GM12878 (cell line): ENCODE data around the gene CD180. TPM values are rescaled to one million over a fixed set of nuclear protein-coding genes. Genes with fewer than 3 reads are reported as not detected.

Source experiments
- ATAC-seq: fragments of 200-7000 bp; cut with Tn5 transposase; 3 replicates; pipeline ENCODE4 v1.9.1; 2020; ENCODE audit warnings: mild to moderate bottlenecking, moderate library complexity
- BruUV-seq: library from RNA; stranded (reverse); fragments of 400-500 nt; replicated peaks from 2 replicates; lab custom pipeline; 2021; lab: Mats Ljungman, UMichigan
- CTCF ChIA-PET: fragments of 300-600 bp; sonication (Branson Sonifier 250); formaldehyde crosslinking; extraction: SDS; loops from one replicate; lab custom pipeline; 2021; ENCODE audit warnings: inconsistent platforms; lab: Yijun Ruan, JAX
- POLR2A ChIA-PET: fragments of 350-600 bp; formaldehyde crosslinking; extraction: SDS; loops from one replicate; lab custom pipeline; 2021; ENCODE audit warnings: inconsistent platforms; lab: Charles Lee
- RAD21 ChIA-PET: fragments of 300-600 bp; sonication (Branson Sonifier 250); formaldehyde crosslinking; loops from one replicate; lab custom pipeline; 2023; ENCODE audit warnings: antibody characterized with exemption; ENCODE audit not compliant: unreplicated experiment; lab: Charles Lee
- SMC1A ChIA-PET: fragments of 300-600 bp; sonication (Branson Sonifier 250); formaldehyde crosslinking; loops from one replicate; lab custom pipeline; 2023; ENCODE audit not compliant: unreplicated experiment, uncharacterized antibody; lab: Charles Lee
- DNase-seq: peaks from one replicate; pipeline ENCODE4 v3.0.0-alpha.2; 2011; ENCODE audit warnings: low read depth, low spot score
- FAIRE-seq: peaks from 3 replicates; lab custom pipeline; 2011; peaks lifted over from hg19 to GRCh38; lab: Jason Lieb, UNC
- H2AFZ ChIP-seq: 2 replicates; pipeline ENCODE4 v1.6.0; 2011; ENCODE audit warnings: low read depth, low read length, control low read depth; ENCODE audit not compliant: control insufficient read depth
- H3K27ac ChIP-seq: 2 replicates; pipeline ENCODE4 v1.5.1; 2011; ENCODE audit warnings: control low read depth; ENCODE audit not compliant: control insufficient read depth, insufficient read depth
- H3K27me3 ChIP-seq, 2 experiments: replicated peaks in 1 of 2; 2 replicates each; pipeline versions ENCODE4 v1.6.0 to v1.6.1; 2011; ENCODE audit warnings: low read length in 1 of 2; ENCODE audit not compliant: control insufficient read depth in 2 of 2, insufficient read depth in 2 of 2
- H3K36me3 ChIP-seq, 2 experiments: 2 replicates each; pipeline ENCODE4 v1.5.1; 2011; ENCODE audit warnings: low read length in 1 of 2; ENCODE audit not compliant: control insufficient read depth in 2 of 2, insufficient read depth in 2 of 2
- H3K4me1 ChIP-seq: 2 replicates; pipeline ENCODE4 v1.6.1; 2011; ENCODE audit warnings: mild to moderate bottlenecking, low read length, moderate library complexity, mixed read lengths; ENCODE audit not compliant: control insufficient read depth, insufficient read depth
- H3K4me2 ChIP-seq: 2 replicates; pipeline ENCODE4 v1.6.0; 2011; ENCODE audit warnings: control low read depth; ENCODE audit not compliant: control insufficient read depth, insufficient read depth
- H3K4me3 ChIP-seq: fragments of 200-600 bp; sonication (generic); 2 replicates; pipeline ENCODE4 v1.5.1; 2016
- H3K79me2 ChIP-seq: 2 replicates; pipeline ENCODE4 v1.6.0; 2011; ENCODE audit warnings: low read length; ENCODE audit not compliant: control insufficient read depth, insufficient read depth
- H3K9ac ChIP-seq: 2 replicates; pipeline ENCODE4 v1.8.0; 2011; ENCODE audit warnings: low read length, control low read depth, mixed read lengths; ENCODE audit not compliant: control insufficient read depth, insufficient read depth
- H3K9me3 ChIP-seq: replicated peaks from 3 replicates; pipeline ENCODE4 v1.5.1; 2011; ENCODE audit warnings: mild to moderate bottlenecking, low read length; ENCODE audit not compliant: control insufficient read depth, insufficient read depth
- H4K20me1 ChIP-seq: 2 replicates; pipeline ENCODE4 v1.6.0; 2011; ENCODE audit not compliant: control insufficient read depth, insufficient read depth
- ATF7 ChIP-seq: fragments of 450-650 bp; IDR thresholded peaks from 2 replicates; pipeline ENCODE4 v1.6.1; 2016; ENCODE audit warnings: low read depth, mild to moderate bottlenecking
- BCLAF1 ChIP-seq: fragments of 450-650 bp; IDR thresholded peaks from 2 replicates; pipeline ENCODE4 v1.6.1; 2017; ENCODE audit warnings: antibody characterized with exemption, mild to moderate bottlenecking, moderate library complexity
- BRCA1 ChIP-seq: IDR thresholded peaks from 2 replicates; pipeline ENCODE4 v1.6.1; 2011; ENCODE audit warnings: low read depth, low read length, improper control_type of control experiment
- EZH2 ChIP-seq: IDR thresholded peaks from 2 replicates; pipeline ENCODE4 v1.6.1; 2012; ENCODE audit warnings: low read depth, mild to moderate bottlenecking, control low read depth, inconsistent platforms, low read length, borderline replicate concordance; ENCODE audit not compliant: control insufficient read depth
- FOS ChIP-seq: IDR thresholded peaks from 3 replicates; pipeline ENCODE4 v1.6.1; 2011; ENCODE audit warnings: borderline replicate concordance; ENCODE audit not compliant: insufficient read length; ENCODE audit errors: extremely low read depth
- FOXM1 ChIP-seq: IDR thresholded peaks from 2 replicates; pipeline ENCODE4 v1.6.1; 2012; ENCODE audit warnings: low read depth, mild to moderate bottlenecking, inconsistent platforms, low read length, moderate library complexity
- GATAD2B ChIP-seq: fragments of 450-650 bp; conservative IDR thresholded peaks from 2 replicates; pipeline ENCODE4 v1.6.1; 2017; ENCODE audit warnings: low read depth, mild to moderate bottlenecking, moderate library complexity
- HDGF ChIP-seq: fragments of 450-650 bp; IDR thresholded peaks from 2 replicates; pipeline ENCODE4 v1.6.1; 2016; ENCODE audit warnings: antibody characterized with exemption
- PAX5 ChIP-seq: IDR thresholded peaks from 2 replicates; pipeline ENCODE4 v1.6.1; 2011; ENCODE audit warnings: low read depth, low read length, borderline replicate concordance
- RB1 ChIP-seq: fragments of 450-650 bp; formaldehyde crosslinking; IDR thresholded peaks from 2 replicates; pipeline ENCODE4 v1.6.1; 2017; ENCODE audit warnings: mild to moderate bottlenecking, borderline replicate concordance
- SIX5 ChIP-seq: IDR thresholded peaks from 2 replicates; pipeline ENCODE4 v1.6.1; 2011; ENCODE audit warnings: mild to moderate bottlenecking, low read depth, low read length, moderate library complexity; ENCODE audit not compliant: severe bottlenecking
- SMARCA5 ChIP-seq: fragments of 450-650 bp; IDR thresholded peaks from 2 replicates; pipeline ENCODE4 v1.6.1; 2017; ENCODE audit warnings: mild to moderate bottlenecking
- SP1 ChIP-seq: IDR thresholded peaks from one replicate; pipeline ENCODE4 v1.6.1; 2011; ENCODE audit warnings: low read depth, low read length
- SREBF2 ChIP-seq: IDR thresholded peaks from 2 replicates; pipeline ENCODE4 v1.6.1; 2012; ENCODE audit warnings: mild to moderate bottlenecking, low read length
- SUPT20H ChIP-seq: IDR thresholded peaks from 2 replicates; pipeline ENCODE4 v1.6.1; 2011; ENCODE audit warnings: low read depth, mild to moderate bottlenecking, low read length, moderate library complexity, borderline replicate concordance; ENCODE audit not compliant: control insufficient read depth
- TAF1 ChIP-seq: IDR thresholded peaks from 2 replicates; pipeline ENCODE4 v1.6.1; 2011; ENCODE audit warnings: mild to moderate bottlenecking, low read depth, low read length, borderline replicate concordance
- TARDBP ChIP-seq: IDR thresholded peaks from 2 replicates; pipeline ENCODE4 v1.6.1; 2016; ENCODE audit warnings: borderline replicate concordance
- ZBED1 ChIP-seq: IDR thresholded peaks from 2 replicates; pipeline ENCODE4 v1.6.1; 2016; ENCODE audit warnings: borderline replicate concordance
- ZNF274 ChIP-seq: IDR thresholded peaks from one replicate; pipeline ENCODE4 v1.8.0; 2011; ENCODE audit not compliant: insufficient read length, insufficient read depth
- WGBS: methylation state at CpG from one replicate; pipeline ENCODE4 v1.1.6; 2016; ENCODE audit warnings: low lambda C conversion rate; ENCODE audit not compliant: insufficient replicate concordance, insufficient coverage; ENCODE audit errors: missing lambda C conversion rate; 5-methylcytosine and 5-hydroxymethylcytosine counted together
- in situ Hi-C: fragments of 300-500 bp; cut with MboI; formaldehyde crosslinking; loops from 9 replicates; pipeline ENCODE4 v1.14.3; 2018; ENCODE audit warnings: mixed read lengths
- intact Hi-C: fragments of 100-400 bp; cut with micrococcal nuclease; formaldehyde crosslinking; loops from one replicate; pipeline ENCODE4 v1.14.2; 2022; ENCODE audit not compliant: unreplicated experiment
- polyA plus RNA-seq, 11 experiments: library from polyadenylated mRNA; depleted of rRNA in 4 of 11; unstranded in 6 of 11; stranded (reverse) in 5 of 11; fragments of >200 nt; fragmentation: Nextera tagmentation in 4 of 11; fragmentation: Illumina TruSeq in 1 of 11; extraction: Ambion mirVana in 4 of 11; extraction: Trizol in 1 of 11; gene quantifications; 1 replicate in 1 of 11; 2 replicates in 10 of 11; pipeline versions ENCODE4 v1.2.1 to v1.2.3, GENCODE V29; 2011 to 2016; ENCODE audit warnings: inconsistent platforms in 2 of 11, missing spikeins in 2 of 11, low read depth in 1 of 11
- total RNA-seq, 4 experiments: library from RNA; depleted of rRNA in 3 of 4; stranded (reverse); fragments of >200 nt in 3 of 4; fragmentation: Illumina TruSeq in 1 of 4; extraction: Trizol in 1 of 4; gene quantifications; 2 replicates each; pipeline versions ENCODE4 v1.2.1 to v1.2.3, GENCODE V29; 2013 to 2021

CD180 gene
- total and polyA plus RNA-seq, 10 of the 15 experiments (the other 5 are each of a cell fraction or from before 2014, with no cell fraction given) = 0.22 to 9.7 (median 2.9) TPM

GRCh38 chr5:67179697-67180361 lies 16.8 kb downstream of the CD180 start:
- ChIA-PET POLR2A (no interaction called here), SMC1A (interaction anchor here (1.0 to 1.1 kb wide), 2 partner anchors 13 to 17 kb away, joined by 3 read pairs; partner anchors contain the start of gene CD180), RAD21 (no interaction called here), CTCF (interaction anchor here (1.1 to 2.6 kb wide), 2 partner anchors 9 to 11 kb away, joined by 3 to 8 read pairs; no protein-coding TSS in a partner anchor)
- BruUV-seq = no TSS peak
- ATAC-seq (no peak), FAIRE-seq (no peak), DNase-seq (no peak)
- intact Hi-C loops (no loop called here), in situ Hi-C loops (no loop called here)
- 85% methylated on average over 5 of the region's 5 CpGs for WGBS
- Histone ChIP-seq H3K27me3 (no peaks in the 10 kb centered on the region), H3K36me3 (no peaks in the 10 kb centered on the region; a peak in 2 of 4 replicates), H3K4me1 (no peaks in the 10 kb centered on the region), H3K9ac (no peak overlapping the region), H3K27ac (no peak overlapping the region), H4K20me1 (no peaks in the 10 kb centered on the region), H3K79me2 (no peaks in the 10 kb centered on the region), H3K9me3 (peaks cover 4% of the 10 kb centered on the region), H3K4me2 (no peak overlapping the region), H2AFZ (no peak overlapping the region), H3K4me3 (no peak overlapping the region)
- TF ChIP-seq TAF1 (no peak), RB1 (no peak), EZH2 (no peak), SP1 (no peak), FOXM1 (no peak), BRCA1 (no peak), GATAD2B (no peak), FOS (no peak), ZBED1 (no peak), SMARCA5 (no peak), ZNF274 (no peak), TARDBP (no peak), SIX5 (no peak), PAX5 (no peak), SUPT20H (no peak), ATF7 (no peak), SREBF2 (no peak), HDGF (no peak), BCLAF1 (no peak)
